SK-N-SH (cell line): ENCODE measurements around the gene NRSN1.

Source experiments
- CHD2 ChIP-seq: fragments of 150-350 bp; IDR thresholded peaks from 2 replicates; pipeline ENCODE4 v1.6.1; 2018; ENCODE audit warnings: low read length; ENCODE audit not compliant: partially characterized antibody
- CTCF ChIP-seq: fragments of 200-600 bp; sonication (generic); IDR thresholded peaks from 2 replicates; pipeline ENCODE4 v1.6.1; 2017; ENCODE audit warnings: antibody characterized with exemption, mild to moderate bottlenecking, moderate library complexity
- JUND ChIP-seq: IDR thresholded peaks from 2 replicates; pipeline ENCODE4 v1.4.0; 2012
- MAX ChIP-seq: IDR thresholded peaks from 2 replicates; pipeline ENCODE4 v1.4.0; 2012; ENCODE audit warnings: low read depth
- PBX3 ChIP-seq: IDR thresholded peaks from 2 replicates; pipeline ENCODE4; 2012
- POLR2AphosphoS5 ChIP-seq: IDR thresholded peaks from 2 replicates; pipeline ENCODE4 v1.6.1; 2012; ENCODE audit warnings: low read depth, low read length
- REST ChIP-seq: IDR thresholded peaks from 2 replicates; pipeline ENCODE4 v1.6.1; 2012; ENCODE audit warnings: mild to moderate bottlenecking, low read depth, low read length, moderate library complexity

GRCh38 chr6:24147511-24148153, 21.6 kb downstream of the NRSN1 start:
- TF ChIP-seq CTCF (no peak), CHD2 (no peak), MAX (no peak), PBX3 (no peak), REST (no peak), JUND (no peak), POLR2AphosphoS5 (no peak)
